ENCODE measurements around the gene MMP3.

The MMP3 gene

GRCh38 chr11:102831489-102832440 is 11.6 kb downstream of the MMP3 start:
- no peak for DNase-seq (ENCODE audit: low read depth)

DNA sequence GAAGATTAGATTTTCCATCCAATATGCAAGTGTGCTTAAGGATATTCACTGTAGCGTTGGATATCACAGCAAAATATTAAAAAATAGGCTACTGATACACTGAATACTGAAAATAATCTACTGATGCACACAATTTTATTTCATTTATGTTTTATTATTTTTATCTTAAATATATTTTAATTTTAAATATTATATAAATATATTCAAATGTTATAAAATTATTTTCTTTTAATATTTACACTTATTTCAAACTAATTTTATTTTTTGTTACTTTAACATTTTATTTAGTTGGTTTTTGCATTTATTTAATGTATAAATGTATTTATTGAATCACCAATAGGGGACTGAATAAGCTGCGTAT is 12.3 kb downstream of the MMP3 start:
- no peak for DNase-seq (ENCODE audit: low read depth)

DNA sequence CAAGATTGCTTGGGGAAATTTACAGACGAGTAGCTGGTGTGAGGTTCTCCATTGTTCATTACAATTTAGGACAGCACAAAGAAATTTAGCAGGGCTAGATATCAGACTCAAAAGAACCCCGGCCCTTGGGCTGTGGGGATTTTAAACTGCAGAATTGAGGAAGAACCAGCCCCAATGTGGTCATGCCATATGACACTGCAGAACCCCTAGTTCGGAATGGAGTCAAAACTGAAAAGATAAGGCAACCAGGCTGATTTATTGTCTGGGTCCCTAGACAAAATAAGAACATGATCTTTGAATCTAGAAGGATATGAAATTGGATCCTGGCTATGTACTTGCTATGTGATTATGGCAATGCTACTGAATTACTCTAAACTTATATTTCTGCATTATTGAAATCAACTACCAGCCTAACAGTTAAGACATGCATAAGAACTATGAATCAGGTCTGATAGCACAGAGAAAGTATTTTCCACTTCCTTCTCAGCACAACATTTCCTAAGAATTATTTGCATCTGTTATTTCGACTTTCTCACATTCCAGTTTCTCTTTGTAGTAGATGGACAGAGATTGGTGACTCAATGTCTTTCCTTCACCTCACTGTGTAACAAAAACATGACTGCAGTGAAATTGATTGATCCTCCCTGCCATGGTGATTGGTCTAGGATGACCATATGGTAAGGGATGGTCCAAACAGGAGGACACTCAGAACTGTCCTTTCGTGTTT is 13.2 kb downstream of the MMP3 start:
- DNase-seq (ENCODE audit: low read depth), result no peak

- no peak for DNase-seq (ENCODE audit: low read depth)
Observed at GRCh38 chr11:102829316-102830000, 14.0 kb downstream of the MMP3 start.

GRCh38 chr11:102824556-102824955 is 18.9 kb downstream of the MMP3 start:
- DNase-seq (ENCODE audit: low read depth), result no peak

GRCh38 chr11:102819491-102819890 is 23.9 kb downstream of the MMP3 start:
- no peak for DNase-seq (ENCODE audit: low read depth)

- DNase-seq (ENCODE audit: low read depth), result no peak
Observed at GRCh38 chr11:102813484-102813883, 29.9 kb downstream of the MMP3 start.

DNA sequence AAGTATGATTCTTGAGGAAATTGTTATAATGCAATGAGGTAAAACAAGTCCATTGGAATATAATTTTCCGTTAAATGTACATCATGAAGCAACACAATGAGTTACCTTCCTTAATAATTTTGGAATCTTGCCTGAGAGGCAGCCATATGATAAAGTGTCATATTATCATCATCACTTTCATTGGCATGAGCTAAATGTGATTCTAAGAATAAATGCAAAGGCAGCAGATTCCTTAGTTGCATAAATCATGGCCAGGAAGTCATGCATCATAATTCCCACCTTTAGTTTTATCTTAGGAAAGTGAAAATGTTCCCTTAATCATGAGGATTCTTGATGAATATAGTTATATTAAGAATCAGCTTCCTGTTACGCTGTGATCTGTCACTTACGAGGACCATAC is 31.2 kb downstream of the MMP3 start:
- DNase-seq (ENCODE audit: low read depth), result no peak

GRCh38 chr11:102810950-102811660 is 32.3 kb downstream of the MMP3 start:
- DNase-seq (ENCODE audit: low read depth), result no peak

DNA sequence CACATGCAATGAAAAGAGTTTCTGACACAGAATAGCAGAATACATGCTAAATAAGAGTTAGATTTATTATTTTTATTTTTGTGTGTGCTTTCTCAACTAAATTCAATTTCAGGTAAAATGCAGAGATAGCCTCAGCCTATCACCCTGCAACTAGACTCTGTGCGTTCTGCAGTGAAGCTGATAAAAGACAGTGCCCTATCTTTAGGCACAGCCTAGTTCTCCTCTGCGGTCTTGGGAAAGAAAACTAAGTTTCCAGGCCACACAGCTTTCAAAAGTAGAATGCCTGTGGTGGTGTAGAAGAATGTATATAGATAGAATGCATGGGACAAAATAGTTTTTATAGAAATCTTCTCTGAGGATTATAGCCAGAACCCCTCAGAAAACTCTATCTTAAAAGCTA is 33.4 kb downstream of the MMP3 start:
- no peak for DNase-seq (ENCODE audit: low read depth)

GRCh38 chr11:102807921-102808320 is 35.5 kb downstream of the MMP3 start:
- no peak for DNase-seq (ENCODE audit: low read depth)

- no peak for DNase-seq (ENCODE audit: low read depth)
Observed at GRCh38 chr11:102806296-102806695, 37.1 kb downstream of the MMP3 start.

- no peak for DNase-seq (ENCODE audit: low read depth)
Observed at GRCh38 chr11:102802341-102802740, 41.1 kb downstream of the MMP3 start.

DNA sequence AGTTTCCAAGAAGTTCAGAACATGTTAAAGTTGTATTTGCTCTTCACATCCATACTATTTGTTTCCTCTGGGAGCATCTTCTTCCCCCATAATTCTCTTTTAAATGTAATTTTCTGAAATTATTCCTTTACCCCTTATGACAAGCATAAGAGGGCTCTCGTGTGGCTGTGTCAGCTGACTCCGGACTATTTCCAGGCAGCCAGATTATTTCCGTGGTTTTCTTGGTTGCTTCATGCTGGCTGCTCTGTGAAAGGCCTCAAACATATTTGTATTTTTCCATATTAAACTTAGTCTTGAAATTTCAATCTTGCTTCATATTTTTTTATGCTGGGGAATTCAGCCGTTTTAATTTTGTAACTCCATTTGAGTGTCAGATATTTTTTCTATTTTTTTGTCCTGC is 42.6 kb downstream of the MMP3 start:
- no peak for DNase-seq (ENCODE audit: low read depth)

GRCh38 chr11:102799681-102800340 is 43.6 kb downstream of the MMP3 start:
- no peak for DNase-seq (ENCODE audit: low read depth)

DNA sequence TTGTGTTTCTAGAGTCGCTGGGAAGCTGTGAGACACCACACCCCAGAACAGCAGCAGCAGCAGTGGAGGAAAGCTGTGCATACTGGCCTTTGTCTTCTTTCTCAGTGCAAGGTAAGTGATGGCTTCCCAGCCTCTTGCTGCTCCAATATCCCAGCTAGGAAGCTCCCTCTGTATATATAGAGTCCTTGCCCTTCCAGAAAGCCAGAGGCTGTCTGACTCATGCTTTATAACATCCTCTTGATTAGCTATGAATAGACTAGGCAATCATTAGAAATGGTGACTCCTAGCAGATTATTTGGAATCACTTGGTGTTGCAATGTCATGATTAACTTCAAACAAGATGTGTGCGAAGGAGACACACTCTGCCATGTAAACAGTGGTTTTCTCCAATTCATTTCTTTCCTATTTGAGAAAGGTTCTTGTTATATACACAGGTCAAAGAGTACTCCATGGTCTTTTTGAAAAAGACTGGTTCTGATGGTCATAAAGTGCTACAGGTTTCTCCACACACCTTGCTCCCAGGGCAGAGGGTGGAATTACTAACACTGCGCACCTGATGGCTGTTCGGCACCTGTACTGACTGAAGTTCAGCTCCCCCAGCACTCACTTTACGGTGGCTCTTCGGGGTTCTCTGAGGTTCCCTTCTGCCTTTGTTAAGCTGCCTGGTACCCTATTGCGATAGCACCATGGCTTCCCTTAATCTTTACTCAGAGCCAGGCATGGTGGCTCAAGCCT is 45.2 kb downstream of the MMP3 start, which contains the start of gene MMP1:
MMP1 (minus strand) TSS at position 149 of the 735 bp plus-strand sequence; CDS start at position 81, 68 bp downstream.
- no peak for DNase-seq (ENCODE audit: low read depth)

DNA sequence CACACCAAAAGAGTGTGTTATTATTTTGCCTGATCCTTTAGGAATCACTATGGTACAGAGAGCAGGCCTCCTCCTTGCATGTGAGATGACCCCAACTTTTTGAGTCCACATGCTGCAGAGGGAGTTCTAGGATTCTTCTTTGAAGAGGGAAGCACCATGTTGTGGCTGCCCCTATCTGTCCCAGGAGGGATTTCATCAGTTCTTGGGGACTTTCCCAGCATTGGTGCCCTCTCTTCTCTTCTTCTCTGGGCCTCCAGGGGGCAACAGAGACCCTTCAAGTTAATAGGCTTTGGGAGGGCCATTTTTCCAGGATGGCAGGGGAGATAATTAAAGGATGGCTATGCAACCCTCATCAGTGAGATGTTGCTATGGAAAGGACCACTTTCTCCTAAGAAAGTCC is 49.0 kb downstream of the MMP3 start:
- no peak for DNase-seq (ENCODE audit: low read depth)

- DNase-seq (ENCODE audit: low read depth), result no peak
Observed at GRCh38 chr11:102793677-102794290, 49.6 kb downstream of the MMP3 start.

- no peak for DNase-seq (ENCODE audit: low read depth)
Observed at GRCh38 chr11:102792604-102793003, 50.8 kb downstream of the MMP3 start.

All from activated gamma-delta T cell treated with anti-CD3 and anti-CD28 coated beads, Interleukin-2, amount 50 U/mL, for 16 hours (primary cell).